WTC11 (cell line): Measurements from ENCODE around the gene FAM3C. TPM values are rescaled to one million over a fixed set of nuclear protein-coding genes. Genes with fewer than 3 reads are reported as not detected.

Experiments
- ATAC-seq: fragments of 200-7000 bp; cut with Tn5 transposase; 2 replicates; pipeline ENCODE4 v1.10.0; 2021; ENCODE audit warnings: mild to moderate bottlenecking, moderate library complexity
- CTCF ChIA-PET: fragments of 300-600 bp; sonication (Branson Sonifier 250); formaldehyde crosslinking; loops from one replicate; lab custom pipeline; 2021; ENCODE audit warnings: antibody characterized with exemption; lab: Charles Lee
- POLR2A ChIA-PET: fragments of 350-600 bp; sonication (Branson Sonifier 250); formaldehyde crosslinking; loops from one replicate; lab custom pipeline; 2021; ENCODE audit warnings: antibody characterized with exemption; lab: Charles Lee
- DNase-seq: peaks from one replicate; pipeline ENCODE4 v3.0.0; 2021; ENCODE audit warnings: low spot score
- H3K27ac Mint-ChIP-seq: 2 replicates; pipeline ENCODE4 v1.8.0; 2021; ENCODE audit warnings: mixed read lengths
- H3K27me3 Mint-ChIP-seq: 2 replicates; pipeline ENCODE4 v1.8.0; 2021; ENCODE audit warnings: low read depth, mild to moderate bottlenecking, moderate library complexity, mixed read lengths
- H3K36me3 Mint-ChIP-seq: 2 replicates; pipeline ENCODE4 v1.8.0; 2021; ENCODE audit warnings: mixed read lengths
- H3K4me1 Mint-ChIP-seq: 2 replicates; pipeline ENCODE4 v1.8.0; 2022; ENCODE audit warnings: mixed read lengths
- H3K4me3 Mint-ChIP-seq: 2 replicates; pipeline ENCODE4 v1.8.0; 2021; ENCODE audit warnings: mild to moderate bottlenecking, moderate library complexity, mixed read lengths
- H3K9me3 Mint-ChIP-seq: 2 replicates; pipeline ENCODE4 v1.8.0; 2021; ENCODE audit warnings: mixed read lengths
- CREB1 ChIP-seq: sonication (generic); formaldehyde crosslinking; IDR thresholded peaks from 2 replicates; pipeline ENCODE4 v1.8.0; 2023; ENCODE audit warnings: mild to moderate bottlenecking, missing genetic modification reagents
- ELF4 ChIP-seq: sonication (generic); formaldehyde crosslinking; IDR thresholded peaks from 2 replicates; pipeline ENCODE4 v1.8.1; 2022; ENCODE audit warnings: low read depth, mild to moderate bottlenecking, moderate library complexity, missing genetic modification reagents
- JAZF1 ChIP-seq: fragments of 250-450 bp; sonication (Bioruptor Pico); IDR thresholded peaks from 2 replicates; pipeline ENCODE4 v1.9.0; 2021; ENCODE audit warnings: moderate library complexity, mild to moderate bottlenecking, inconsistent platforms
- JUN ChIP-seq: sonication (generic); formaldehyde crosslinking; IDR thresholded peaks from 2 replicates; pipeline ENCODE4 v1.8.0; 2023; ENCODE audit warnings: mild to moderate bottlenecking, missing genetic modification reagents
- MXD4 ChIP-seq: fragments of 250-450 bp; sonication (Bioruptor Pico); IDR thresholded peaks from 2 replicates; pipeline ENCODE4 v1.8.0; 2021; ENCODE audit warnings: mild to moderate bottlenecking, moderate library complexity, borderline replicate concordance
- MYBL2 ChIP-seq: sonication (generic); formaldehyde crosslinking; IDR thresholded peaks from 2 replicates; pipeline ENCODE4 v1.8.1; 2023; ENCODE audit warnings: mild to moderate bottlenecking, moderate library complexity, missing genetic modification reagents
- PRRX2 ChIP-seq: fragments of 250-450 bp; sonication (Bioruptor Pico); IDR thresholded peaks from 2 replicates; pipeline ENCODE4 v1.8.0; 2021; ENCODE audit warnings: mild to moderate bottlenecking
- RORB ChIP-seq: fragments of 250-450 bp; sonication (Bioruptor Pico); IDR thresholded peaks from 2 replicates; pipeline ENCODE4 v1.9.0; 2021; ENCODE audit warnings: mild to moderate bottlenecking
- ZBTB21 ChIP-seq: sonication (generic); formaldehyde crosslinking; IDR thresholded peaks from 2 replicates; pipeline ENCODE4 v1.8.1; 2023; ENCODE audit warnings: mild to moderate bottlenecking, missing genetic modification reagents, borderline replicate concordance
- ZNF232 ChIP-seq: sonication (generic); formaldehyde crosslinking; IDR thresholded peaks from 2 replicates; pipeline ENCODE4 v1.8.0; 2022; ENCODE audit warnings: mild to moderate bottlenecking, missing genetic modification reagents
- ZNF317 ChIP-seq: sonication (generic); formaldehyde crosslinking; IDR thresholded peaks from 2 replicates; pipeline ENCODE4 v1.8.1; 2023; ENCODE audit warnings: low read depth, mild to moderate bottlenecking, moderate library complexity, missing genetic modification reagents, borderline replicate concordance
- ZNF396 ChIP-seq: fragments of 250-450 bp; sonication (Bioruptor Pico); IDR thresholded peaks from 2 replicates; pipeline ENCODE4 v1.8.0; 2021; ENCODE audit warnings: mild to moderate bottlenecking, moderate library complexity, borderline replicate concordance
- ZNF416 ChIP-seq: fragments of 250-450 bp; sonication (Bioruptor Pico); IDR thresholded peaks from 2 replicates; pipeline ENCODE4 v1.9.0; 2021; ENCODE audit warnings: mild to moderate bottlenecking, inconsistent platforms
- total RNA-seq: library from RNA; stranded (reverse); gene quantifications from 3 replicates; pipeline ENCODE4 v1.2.3, GENCODE V29; 2021
- TF ChIP-seq, protein P1 (sequence below): fragments of 250-450 bp; sonication (Bioruptor Pico); IDR thresholded peaks from 2 replicates; pipeline ENCODE4 v2.1.2; 2022; ENCODE audit warnings: mild to moderate bottlenecking, moderate library complexity
- TF ChIP-seq, protein P2 (sequence below): sonication (generic); formaldehyde crosslinking; IDR thresholded peaks from 2 replicates; pipeline ENCODE4 v1.8.1; 2022; ENCODE audit warnings: low read depth, missing genetic modification reagents, borderline replicate concordance
- TF ChIP-seq, protein P3 (sequence below): sonication (generic); formaldehyde crosslinking; IDR thresholded peaks from 2 replicates; pipeline ENCODE4 v1.8.0; 2023; ENCODE audit warnings: missing genetic modification reagents, mild to moderate bottlenecking, borderline replicate concordance
- TF ChIP-seq, protein P4 (sequence below): fragments of 250-450 bp; sonication (Bioruptor Pico); IDR thresholded peaks from 2 replicates; pipeline ENCODE4 v1.9.0; 2021; ENCODE audit warnings: moderate library complexity, mild to moderate bottlenecking, inconsistent platforms, borderline replicate concordance
- TF ChIP-seq, protein P5 (sequence below): sonication (generic); formaldehyde crosslinking; IDR thresholded peaks from 2 replicates; pipeline ENCODE4 v1.8.1; 2023; ENCODE audit warnings: mild to moderate bottlenecking, missing genetic modification reagents, moderate library complexity
- TF ChIP-seq, protein P6 (sequence below): sonication (generic); formaldehyde crosslinking; IDR thresholded peaks from 2 replicates; pipeline ENCODE4 v1.8.0; 2022; ENCODE audit warnings: missing genetic modification reagents
- TF ChIP-seq, protein P7 (sequence below): sonication (generic); formaldehyde crosslinking; IDR thresholded peaks from 2 replicates; pipeline ENCODE4 v1.8.1; 2023; ENCODE audit warnings: mild to moderate bottlenecking, moderate library complexity, missing genetic modification reagents

The FAM3C gene
- total RNA-seq, 1 experiment from 2014 or later, result 65.7 TPM

DNA sequence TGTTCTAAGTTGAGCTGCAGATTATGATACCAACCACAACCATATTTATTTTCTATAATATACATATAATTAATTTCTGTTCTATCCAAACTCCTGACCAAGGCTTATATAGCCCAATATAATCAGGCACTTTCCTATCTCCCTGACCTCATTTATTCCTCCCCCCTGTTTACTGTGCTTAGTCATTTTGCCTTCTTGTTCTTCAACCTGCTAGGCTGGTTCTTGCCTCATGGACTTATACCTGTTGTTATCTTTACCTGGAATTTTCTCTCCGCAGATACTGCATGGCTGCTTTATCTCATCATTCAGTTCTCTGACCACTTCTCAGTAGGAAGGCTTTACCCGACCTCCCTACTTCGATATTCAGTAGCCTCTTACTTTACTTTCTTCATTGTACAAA is 24.9 kb upstream of the FAM3C start:
- no peak for ATAC-seq
- POLR2A ChIA-PET, result no interaction called here
- peaks cover 8% of the 10 kb centered on the region for H3K9me3 Mint-ChIP-seq
- TF ChIP-seq JAZF1 (CRISPR knock-in tag) (no peak), ZNF317 (CRISPR knock-in tag) (no peak), JUN (CRISPR knock-in tag) (no peak), ZNF232 (CRISPR knock-in tag) (no peak), ZNF416 (CRISPR knock-in tag) (no peak), MXD4 (CRISPR knock-in tag) (no peak), ZBTB21 (CRISPR knock-in tag) (no peak), PRRX2 (CRISPR knock-in tag) (no peak), ELF4 (no peak), MYBL2 (CRISPR knock-in tag) (no peak), CREB1 (CRISPR knock-in tag) (no peak)
- TF ChIP-seq, protein P1, sequence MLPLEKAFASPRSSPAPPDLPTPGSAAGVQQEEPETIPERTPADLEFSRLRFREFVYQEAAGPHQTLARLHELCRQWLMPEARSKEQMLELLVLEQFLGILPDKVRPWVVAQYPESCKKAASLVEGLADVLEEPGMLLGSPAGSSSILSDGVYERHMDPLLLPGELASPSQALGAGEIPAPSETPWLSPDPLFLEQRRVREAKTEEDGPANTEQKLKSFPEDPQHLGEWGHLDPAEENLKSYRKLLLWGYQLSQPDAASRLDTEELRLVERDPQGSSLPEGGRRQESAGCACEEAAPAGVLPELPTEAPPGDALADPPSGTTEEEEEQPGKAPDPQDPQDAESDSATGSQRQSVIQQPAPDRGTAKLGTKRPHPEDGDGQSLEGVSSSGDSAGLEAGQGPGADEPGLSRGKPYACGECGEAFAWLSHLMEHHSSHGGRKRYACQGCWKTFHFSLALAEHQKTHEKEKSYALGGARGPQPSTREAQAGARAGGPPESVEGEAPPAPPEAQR (CRISPR knock-in tag), result no peak
- TF ChIP-seq, protein P2, sequence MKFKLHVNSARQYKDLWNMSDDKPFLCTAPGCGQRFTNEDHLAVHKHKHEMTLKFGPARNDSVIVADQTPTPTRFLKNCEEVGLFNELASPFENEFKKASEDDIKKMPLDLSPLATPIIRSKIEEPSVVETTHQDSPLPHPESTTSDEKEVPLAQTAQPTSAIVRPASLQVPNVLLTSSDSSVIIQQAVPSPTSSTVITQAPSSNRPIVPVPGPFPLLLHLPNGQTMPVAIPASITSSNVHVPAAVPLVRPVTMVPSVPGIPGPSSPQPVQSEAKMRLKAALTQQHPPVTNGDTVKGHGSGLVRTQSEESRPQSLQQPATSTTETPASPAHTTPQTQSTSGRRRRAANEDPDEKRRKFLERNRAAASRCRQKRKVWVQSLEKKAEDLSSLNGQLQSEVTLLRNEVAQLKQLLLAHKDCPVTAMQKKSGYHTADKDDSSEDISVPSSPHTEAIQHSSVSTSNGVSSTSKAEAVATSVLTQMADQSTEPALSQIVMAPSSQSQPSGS (CRISPR knock-in tag), result no peak
- TF ChIP-seq, protein P3, sequence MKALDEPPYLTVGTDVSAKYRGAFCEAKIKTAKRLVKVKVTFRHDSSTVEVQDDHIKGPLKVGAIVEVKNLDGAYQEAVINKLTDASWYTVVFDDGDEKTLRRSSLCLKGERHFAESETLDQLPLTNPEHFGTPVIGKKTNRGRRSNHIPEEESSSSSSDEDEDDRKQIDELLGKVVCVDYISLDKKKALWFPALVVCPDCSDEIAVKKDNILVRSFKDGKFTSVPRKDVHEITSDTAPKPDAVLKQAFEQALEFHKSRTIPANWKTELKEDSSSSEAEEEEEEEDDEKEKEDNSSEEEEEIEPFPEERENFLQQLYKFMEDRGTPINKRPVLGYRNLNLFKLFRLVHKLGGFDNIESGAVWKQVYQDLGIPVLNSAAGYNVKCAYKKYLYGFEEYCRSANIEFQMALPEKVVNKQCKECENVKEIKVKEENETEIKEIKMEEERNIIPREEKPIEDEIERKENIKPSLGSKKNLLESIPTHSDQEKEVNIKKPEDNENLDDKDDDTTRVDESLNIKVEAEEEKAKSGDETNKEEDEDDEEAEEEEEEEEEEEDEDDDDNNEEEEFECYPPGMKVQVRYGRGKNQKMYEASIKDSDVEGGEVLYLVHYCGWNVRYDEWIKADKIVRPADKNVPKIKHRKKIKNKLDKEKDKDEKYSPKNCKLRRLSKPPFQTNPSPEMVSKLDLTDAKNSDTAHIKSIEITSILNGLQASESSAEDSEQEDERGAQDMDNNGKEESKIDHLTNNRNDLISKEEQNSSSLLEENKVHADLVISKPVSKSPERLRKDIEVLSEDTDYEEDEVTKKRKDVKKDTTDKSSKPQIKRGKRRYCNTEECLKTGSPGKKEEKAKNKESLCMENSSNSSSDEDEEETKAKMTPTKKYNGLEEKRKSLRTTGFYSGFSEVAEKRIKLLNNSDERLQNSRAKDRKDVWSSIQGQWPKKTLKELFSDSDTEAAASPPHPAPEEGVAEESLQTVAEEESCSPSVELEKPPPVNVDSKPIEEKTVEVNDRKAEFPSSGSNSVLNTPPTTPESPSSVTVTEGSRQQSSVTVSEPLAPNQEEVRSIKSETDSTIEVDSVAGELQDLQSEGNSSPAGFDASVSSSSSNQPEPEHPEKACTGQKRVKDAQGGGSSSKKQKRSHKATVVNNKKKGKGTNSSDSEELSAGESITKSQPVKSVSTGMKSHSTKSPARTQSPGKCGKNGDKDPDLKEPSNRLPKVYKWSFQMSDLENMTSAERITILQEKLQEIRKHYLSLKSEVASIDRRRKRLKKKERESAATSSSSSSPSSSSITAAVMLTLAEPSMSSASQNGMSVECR, result no peak
- CTCF ChIA-PET, result no interaction called here
- H3K36me3 Mint-ChIP-seq, result no peaks in the 10 kb centered on the region
- no peaks in the 10 kb centered on the region for H3K27me3 Mint-ChIP-seq
- H3K27ac Mint-ChIP-seq, result no peak overlapping the region
- H3K4me3 Mint-ChIP-seq, result no peak overlapping the region
- no peak for DNase-seq
- H3K4me1 Mint-ChIP-seq, result no peaks in the 10 kb centered on the region

DNA sequence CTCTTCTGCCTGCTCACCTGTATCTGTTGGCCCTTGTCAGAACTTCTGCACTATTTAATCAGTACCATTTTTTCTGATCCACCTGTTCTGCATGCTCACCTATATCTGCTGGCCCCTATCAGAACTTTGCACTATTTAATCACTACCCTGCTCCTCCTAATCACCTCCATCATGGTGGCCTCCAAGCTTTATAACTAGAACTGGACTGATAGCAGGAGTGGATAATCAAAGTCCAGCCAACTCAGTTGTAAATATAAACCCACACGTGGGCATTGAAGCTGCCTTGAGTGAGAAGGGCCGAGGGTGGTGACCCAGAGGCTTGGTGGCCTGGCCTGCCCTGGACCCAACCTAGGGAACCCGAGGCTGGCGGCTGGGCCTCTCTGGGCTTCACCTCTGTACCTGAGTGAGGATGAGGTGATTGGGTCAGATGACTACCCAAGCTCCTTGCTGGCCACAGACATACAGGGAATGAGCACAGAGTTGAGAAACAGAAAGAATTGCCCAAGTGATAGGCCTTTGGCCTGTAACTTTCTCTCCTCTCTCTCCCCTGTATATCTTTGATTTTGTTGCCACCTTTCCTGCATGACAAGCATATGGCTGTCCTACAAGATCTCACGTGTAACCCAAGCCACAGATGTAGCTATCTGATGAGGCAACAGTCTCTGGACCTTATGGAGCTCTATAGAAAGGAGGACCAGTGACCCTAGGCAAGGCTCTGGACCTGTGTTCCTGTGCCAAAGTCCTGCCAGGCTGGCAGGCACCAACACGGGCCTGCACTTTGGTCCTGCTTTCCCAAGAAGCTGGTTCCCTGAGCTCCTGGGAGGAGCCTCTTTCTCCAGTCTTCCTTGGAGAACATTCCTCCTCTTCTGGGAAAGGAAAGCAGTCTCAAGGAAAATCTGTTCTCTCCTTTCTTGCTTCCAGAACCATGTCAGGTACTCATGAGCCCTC is 23.4 kb upstream of the FAM3C start:
- no peak for ATAC-seq
- Mint-ChIP-seq H3K27ac (no peak overlapping the region), H3K4me3 (no peak overlapping the region), H3K36me3 (no peaks in the 10 kb centered on the region), H3K9me3 (peaks cover 8% of the 10 kb centered on the region), H3K4me1 (no peaks in the 10 kb centered on the region), H3K27me3 (no peaks in the 10 kb centered on the region)
- ChIA-PET POLR2A (no interaction called here), CTCF (no interaction called here)
- DNase-seq, result no peak
- TF ChIP-seq, protein P4, sequence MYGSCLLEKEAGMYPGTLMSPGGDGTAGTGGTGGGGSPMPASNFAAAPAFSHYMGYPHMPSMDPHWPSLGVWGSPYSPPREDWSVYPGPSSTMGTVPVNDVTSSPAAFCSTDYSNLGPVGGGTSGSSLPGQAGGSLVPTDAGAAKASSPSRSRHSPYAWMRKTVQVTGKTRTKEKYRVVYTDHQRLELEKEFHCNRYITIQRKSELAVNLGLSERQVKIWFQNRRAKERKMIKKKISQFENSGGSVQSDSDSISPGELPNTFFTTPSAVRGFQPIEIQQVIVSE, result no peak
- TF ChIP-seq ZNF396 (CRISPR knock-in tag) (no peak), ZNF232 (CRISPR knock-in tag) (no peak), RORB (CRISPR knock-in tag) (no peak), ELF4 (no peak), MYBL2 (CRISPR knock-in tag) (no peak)
- TF ChIP-seq, protein P5, sequence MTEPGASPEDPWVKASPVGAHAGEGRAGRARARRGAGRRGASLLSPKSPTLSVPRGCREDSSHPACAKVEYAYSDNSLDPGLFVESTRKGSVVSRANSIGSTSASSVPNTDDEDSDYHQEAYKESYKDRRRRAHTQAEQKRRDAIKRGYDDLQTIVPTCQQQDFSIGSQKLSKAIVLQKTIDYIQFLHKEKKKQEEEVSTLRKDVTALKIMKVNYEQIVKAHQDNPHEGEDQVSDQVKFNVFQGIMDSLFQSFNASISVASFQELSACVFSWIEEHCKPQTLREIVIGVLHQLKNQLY (CRISPR knock-in tag), result no peak
- TF ChIP-seq, protein P6, sequence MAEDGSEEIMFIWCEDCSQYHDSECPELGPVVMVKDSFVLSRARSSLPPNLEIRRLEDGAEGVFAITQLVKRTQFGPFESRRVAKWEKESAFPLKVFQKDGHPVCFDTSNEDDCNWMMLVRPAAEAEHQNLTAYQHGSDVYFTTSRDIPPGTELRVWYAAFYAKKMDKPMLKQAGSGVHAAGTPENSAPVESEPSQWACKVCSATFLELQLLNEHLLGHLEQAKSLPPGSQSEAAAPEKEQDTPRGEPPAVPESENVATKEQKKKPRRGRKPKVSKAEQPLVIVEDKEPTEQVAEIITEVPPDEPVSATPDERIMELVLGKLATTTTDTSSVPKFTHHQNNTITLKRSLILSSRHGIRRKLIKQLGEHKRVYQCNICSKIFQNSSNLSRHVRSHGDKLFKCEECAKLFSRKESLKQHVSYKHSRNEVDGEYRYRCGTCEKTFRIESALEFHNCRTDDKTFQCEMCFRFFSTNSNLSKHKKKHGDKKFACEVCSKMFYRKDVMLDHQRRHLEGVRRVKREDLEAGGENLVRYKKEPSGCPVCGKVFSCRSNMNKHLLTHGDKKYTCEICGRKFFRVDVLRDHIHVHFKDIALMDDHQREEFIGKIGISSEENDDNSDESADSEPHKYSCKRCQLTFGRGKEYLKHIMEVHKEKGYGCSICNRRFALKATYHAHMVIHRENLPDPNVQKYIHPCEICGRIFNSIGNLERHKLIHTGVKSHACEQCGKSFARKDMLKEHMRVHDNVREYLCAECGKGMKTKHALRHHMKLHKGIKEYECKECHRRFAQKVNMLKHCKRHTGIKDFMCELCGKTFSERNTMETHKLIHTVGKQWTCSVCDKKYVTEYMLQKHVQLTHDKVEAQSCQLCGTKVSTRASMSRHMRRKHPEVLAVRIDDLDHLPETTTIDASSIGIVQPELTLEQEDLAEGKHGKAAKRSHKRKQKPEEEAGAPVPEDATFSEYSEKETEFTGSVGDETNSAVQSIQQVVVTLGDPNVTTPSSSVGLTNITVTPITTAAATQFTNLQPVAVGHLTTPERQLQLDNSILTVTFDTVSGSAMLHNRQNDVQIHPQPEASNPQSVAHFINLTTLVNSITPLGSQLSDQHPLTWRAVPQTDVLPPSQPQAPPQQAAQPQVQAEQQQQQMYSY, result no peak
- TF ChIP-seq, protein P7, sequence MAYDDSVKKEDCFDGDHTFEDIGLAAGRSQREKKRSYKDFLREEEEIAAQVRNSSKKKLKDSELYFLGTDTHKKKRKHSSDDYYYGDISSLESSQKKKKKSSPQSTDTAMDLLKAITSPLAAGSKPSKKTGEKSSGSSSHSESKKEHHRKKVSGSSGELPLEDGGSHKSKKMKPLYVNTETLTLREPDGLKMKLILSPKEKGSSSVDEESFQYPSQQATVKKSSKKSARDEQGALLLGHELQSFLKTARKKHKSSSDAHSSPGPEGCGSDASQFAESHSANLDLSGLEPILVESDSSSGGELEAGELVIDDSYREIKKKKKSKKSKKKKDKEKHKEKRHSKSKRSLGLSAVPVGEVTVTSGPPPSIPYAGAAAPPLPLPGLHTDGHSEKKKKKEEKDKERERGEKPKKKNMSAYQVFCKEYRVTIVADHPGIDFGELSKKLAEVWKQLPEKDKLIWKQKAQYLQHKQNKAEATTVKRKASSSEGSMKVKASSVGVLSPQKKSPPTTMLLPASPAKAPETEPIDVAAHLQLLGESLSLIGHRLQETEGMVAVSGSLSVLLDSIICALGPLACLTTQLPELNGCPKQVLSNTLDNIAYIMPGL (CRISPR knock-in tag), result no peak
